Measurements from ENCODE around the gene TLNRD1. TPM values are rescaled to one million over a fixed set of nuclear protein-coding genes. Genes with fewer than 3 reads are reported as not detected.

Gene TLNRD1
- total and polyA plus RNA-seq, 3 experiments from 2014 or later, result 6.3 to 38.6 (median 35.9) TPM

DNA sequence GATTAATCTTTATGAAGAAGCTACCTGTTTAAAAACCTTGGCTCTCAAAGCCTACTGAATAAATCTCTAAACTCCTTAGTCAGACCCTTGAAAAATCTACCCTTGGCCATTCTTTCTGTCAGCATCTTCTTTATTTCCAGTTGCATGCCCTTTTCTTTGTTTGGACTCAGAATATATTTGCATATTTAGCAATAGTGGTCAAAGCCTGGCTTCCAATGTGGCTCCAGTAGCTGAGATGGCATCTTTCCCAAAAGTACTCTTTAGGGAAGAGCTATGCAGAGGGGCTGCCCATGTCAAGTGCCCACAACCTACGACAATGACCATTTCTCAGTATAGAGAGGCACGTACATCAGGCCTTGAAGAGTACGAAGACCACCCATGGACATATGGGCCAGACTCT is 47.2 kb downstream of the TLNRD1 start:
- H3K9me3 ChIP-seq (ENCODE audit: low read length), result no peaks in the 10 kb centered on the region
- no peaks in the 10 kb centered on the region for H3K4me1 ChIP-seq (ENCODE audit: insufficient read depth, low read length)
- Mint-ChIP-seq H3K4me3 (no peak overlapping the region), H3K27ac (no peak overlapping the region), H3K36me3 (no peaks in the 10 kb centered on the region), H3K9me3 (no peaks in the 10 kb centered on the region), H3K27me3 (no peaks in the 10 kb centered on the region), H3K4me1 (no peaks in the 10 kb centered on the region)
- no peak overlapping the region for H3K27ac ChIP-seq (ENCODE audit: low read depth, low read length)
- no peaks in the 10 kb centered on the region for H3K27me3 ChIP-seq (ENCODE audit: insufficient read depth, low read length, poor library complexity, severe bottlenecking)
- POLR2A ChIA-PET, result no interaction called here
- CTCF ChIA-PET, result no interaction called here
- no peaks in the 10 kb centered on the region for H3K36me3 ChIP-seq (ENCODE audit: insufficient read depth, low read length)
- no peak overlapping the region for H3K4me3 ChIP-seq (ENCODE audit: low read length)
- no peak for DNase-seq

DNA sequence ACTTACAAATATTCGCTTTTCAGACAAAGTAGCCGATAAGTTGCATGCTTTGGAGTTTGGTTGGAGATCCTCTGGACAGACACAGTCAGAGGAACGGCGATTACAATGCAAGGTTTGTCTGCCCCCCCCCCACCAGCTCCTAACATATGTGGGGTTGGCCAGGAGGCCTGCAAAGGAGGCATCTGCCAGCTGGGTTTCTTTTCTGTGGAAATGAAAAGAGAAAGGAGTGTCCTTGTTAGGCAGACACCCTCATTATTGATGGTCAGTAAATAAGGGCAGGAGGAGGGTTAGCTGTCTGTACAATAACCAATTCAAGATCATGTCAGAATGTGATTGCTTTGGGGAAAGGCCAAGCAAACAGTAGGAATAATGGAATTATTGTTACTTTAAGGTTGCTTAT is 49.1 kb downstream of the TLNRD1 start:
- H3K27ac Mint-ChIP-seq, result no peak overlapping the region
- H3K27me3 ChIP-seq (ENCODE audit: insufficient read depth, low read length, poor library complexity, severe bottlenecking), result no peaks in the 10 kb centered on the region
- no peaks in the 10 kb centered on the region for H3K36me3 ChIP-seq (ENCODE audit: insufficient read depth, low read length)
- ChIA-PET POLR2A (no interaction called here), CTCF (no interaction called here)
- no peak for DNase-seq
- H3K9me3 ChIP-seq (ENCODE audit: low read length), result no peaks in the 10 kb centered on the region
- no peak overlapping the region for H3K27ac ChIP-seq (ENCODE audit: low read depth, low read length)
- no peaks in the 10 kb centered on the region for H3K4me1 ChIP-seq (ENCODE audit: insufficient read depth, low read length)
- no peak overlapping the region for H3K4me3 Mint-ChIP-seq
- peaks cover 0 to 7% (median 0%) of the 10 kb centered on the region in 3 donors for H3K36me3 Mint-ChIP-seq
- H3K9me3 Mint-ChIP-seq, result no peaks in the 10 kb centered on the region
- H3K4me3 ChIP-seq (ENCODE audit: low read length), result no peak overlapping the region
- H3K4me1 Mint-ChIP-seq, result no peaks in the 10 kb centered on the region
- H3K27me3 Mint-ChIP-seq, result peaks cover 2 to 6% of the 10 kb centered on the region in 2 donors

DNA sequence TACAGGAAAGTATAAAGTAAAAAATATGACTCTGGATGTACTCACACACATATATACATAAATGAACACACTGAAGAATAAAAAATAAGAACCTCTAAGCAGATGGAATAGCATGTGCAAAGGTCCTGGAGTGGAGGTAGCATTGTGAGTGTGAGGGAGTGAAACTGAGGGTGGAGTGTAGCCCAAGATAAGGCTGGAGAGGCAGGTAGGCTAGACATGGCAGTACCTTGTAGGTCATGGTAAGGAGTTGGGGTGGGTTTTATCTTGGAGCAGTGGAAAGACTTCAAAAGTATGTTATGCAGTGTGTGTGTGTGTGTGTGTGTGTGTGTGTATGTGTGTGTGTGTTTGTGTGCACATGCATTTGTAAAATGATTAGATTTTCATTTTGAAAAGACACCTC is 49.5 kb downstream of the TLNRD1 start:
- no peaks in the 10 kb centered on the region for H3K36me3 ChIP-seq (ENCODE audit: insufficient read depth, low read length)
- H3K4me3 Mint-ChIP-seq, result no peak overlapping the region
- H3K36me3 Mint-ChIP-seq, result peaks cover 0 to 7% (median 0%) of the 10 kb centered on the region in 3 donors
- no peaks in the 10 kb centered on the region for H3K4me1 ChIP-seq (ENCODE audit: insufficient read depth, low read length)
- H3K4me3 ChIP-seq (ENCODE audit: low read length), result no peak overlapping the region
- H3K9me3 Mint-ChIP-seq, result no peaks in the 10 kb centered on the region
- no peaks in the 10 kb centered on the region for H3K9me3 ChIP-seq (ENCODE audit: low read length)
- H3K4me1 Mint-ChIP-seq, result no peaks in the 10 kb centered on the region
- H3K27ac Mint-ChIP-seq, result no peak overlapping the region
- no peaks in the 10 kb centered on the region for H3K27me3 ChIP-seq (ENCODE audit: insufficient read depth, low read length, poor library complexity, severe bottlenecking)
- no peak overlapping the region for H3K27ac ChIP-seq (ENCODE audit: low read depth, low read length)
- ChIA-PET CTCF (no interaction called here), POLR2A (no interaction called here)
- no peak for DNase-seq
- H3K27me3 Mint-ChIP-seq, result peaks cover 2 to 6% of the 10 kb centered on the region in 2 donors

DNA sequence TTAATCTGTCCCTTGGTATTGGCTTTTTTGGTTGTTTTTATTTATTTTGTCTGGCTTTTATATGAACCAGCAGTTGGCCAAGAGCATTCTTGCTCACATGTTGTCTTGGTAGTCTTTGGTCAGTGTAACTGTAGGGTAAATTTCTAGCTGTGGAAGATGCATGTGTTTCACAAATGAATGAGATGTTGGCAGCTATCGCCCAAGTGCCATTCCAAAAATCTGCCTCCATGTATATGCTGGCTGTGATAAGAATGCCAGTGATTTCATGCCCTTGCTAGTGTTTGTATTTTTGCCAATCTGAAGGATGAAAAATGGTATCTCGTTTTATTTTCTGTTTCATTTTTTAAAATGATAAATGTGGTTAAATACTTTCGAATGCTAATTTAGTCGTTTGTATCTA is 50.1 kb downstream of the TLNRD1 start:
- Histone ChIP-seq H3K27ac (ENCODE audit: low read depth, low read length) (no peak overlapping the region), H3K36me3 (ENCODE audit: insufficient read depth, low read length) (no peaks in the 10 kb centered on the region), H3K4me1 (ENCODE audit: insufficient read depth, low read length) (no peaks in the 10 kb centered on the region), H3K9me3 (ENCODE audit: low read length) (no peaks in the 10 kb centered on the region), H3K27me3 (ENCODE audit: insufficient read depth, low read length, poor library complexity, severe bottlenecking) (no peaks in the 10 kb centered on the region), H3K4me3 (ENCODE audit: low read length) (no peak overlapping the region)
- Mint-ChIP-seq H3K27me3 (peaks cover 2 to 6% of the 10 kb centered on the region in 2 donors), H3K36me3 (peaks cover 0 to 7% (median 0%) of the 10 kb centered on the region in 3 donors), H3K27ac (no peak overlapping the region), H3K4me3 (no peak overlapping the region), H3K4me1 (no peaks in the 10 kb centered on the region), H3K9me3 (no peaks in the 10 kb centered on the region)
- DNase-seq, result no peak
- POLR2A ChIA-PET, result no interaction called here
- CTCF ChIA-PET, result no interaction called here

DNA sequence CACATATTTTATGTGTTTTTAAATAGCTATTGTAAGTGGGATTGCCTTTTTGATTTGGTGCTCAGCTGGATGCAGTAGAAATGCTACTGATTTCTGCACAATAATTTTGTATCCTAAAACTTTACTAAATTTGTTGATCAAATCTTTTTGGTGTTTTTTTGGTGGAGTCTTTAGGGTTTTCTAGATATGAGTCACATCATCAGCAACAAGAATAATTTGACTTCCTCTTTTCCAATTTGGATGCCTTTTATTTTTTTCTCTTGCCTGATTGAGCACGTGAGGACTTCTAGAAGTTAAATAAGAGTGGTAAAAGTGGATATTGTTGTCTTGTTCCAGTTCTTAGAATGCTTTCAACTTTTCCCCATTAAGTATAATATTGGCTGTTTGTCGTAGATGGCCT is 51.3 kb downstream of the TLNRD1 start:
- Mint-ChIP-seq H3K27me3 (peaks cover 3 to 6% of the 10 kb centered on the region in 2 donors), H3K4me3 (no peak overlapping the region), H3K27ac (no peak overlapping the region), H3K9me3 (no peaks in the 10 kb centered on the region), H3K4me1 (no peaks in the 10 kb centered on the region), H3K36me3 (peaks cover 0 to 7% (median 0%) of the 10 kb centered on the region in 3 donors)
- no peaks in the 10 kb centered on the region for H3K4me1 ChIP-seq (ENCODE audit: insufficient read depth, low read length)
- H3K4me3 ChIP-seq (ENCODE audit: low read length), result no peak overlapping the region
- H3K36me3 ChIP-seq (ENCODE audit: insufficient read depth, low read length), result no peaks in the 10 kb centered on the region
- H3K27me3 ChIP-seq (ENCODE audit: insufficient read depth, low read length, poor library complexity, severe bottlenecking), result no peaks in the 10 kb centered on the region
- H3K9me3 ChIP-seq (ENCODE audit: low read length), result no peaks in the 10 kb centered on the region
- POLR2A ChIA-PET, result no interaction called here
- CTCF ChIA-PET, result no interaction called here
- H3K27ac ChIP-seq (ENCODE audit: low read depth, low read length), result no peak overlapping the region
- DNase-seq, result no peak

DNA sequence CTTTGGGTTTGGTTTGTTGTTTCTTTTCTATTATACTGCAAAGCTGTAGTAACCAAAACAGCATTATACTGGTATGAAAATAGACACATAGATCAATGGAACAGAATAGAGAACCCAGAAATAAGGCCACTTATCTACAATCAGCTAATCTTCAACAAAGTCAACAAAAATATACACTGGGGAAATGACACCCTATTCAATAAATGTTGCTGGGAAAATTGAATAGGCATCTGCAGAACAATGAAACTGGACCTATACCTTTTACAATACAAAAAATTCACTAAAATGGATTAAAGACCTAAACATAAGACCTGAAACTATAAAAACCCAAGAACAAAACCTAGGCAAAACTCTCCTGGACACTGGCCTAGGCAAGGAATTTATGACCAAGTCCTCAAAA is 52.9 kb downstream of the TLNRD1 start:
- no peak for DNase-seq
- H3K27me3 Mint-ChIP-seq, result peaks cover 4 to 6% of the 10 kb centered on the region in 2 donors
- no peak overlapping the region for H3K27ac ChIP-seq (ENCODE audit: low read depth, low read length)
- no peak overlapping the region for H3K4me3 Mint-ChIP-seq
- H3K27me3 ChIP-seq (ENCODE audit: insufficient read depth, low read length, poor library complexity, severe bottlenecking), result no peaks in the 10 kb centered on the region
- peaks cover 0 to 12% (median 0%) of the 10 kb centered on the region in 3 donors for H3K36me3 Mint-ChIP-seq
- no peaks in the 10 kb centered on the region for H3K9me3 Mint-ChIP-seq
- H3K27ac Mint-ChIP-seq, result no peak overlapping the region
- POLR2A ChIA-PET, result no interaction called here
- H3K4me1 ChIP-seq (ENCODE audit: insufficient read depth, low read length), result no peaks in the 10 kb centered on the region
- CTCF ChIA-PET, result no interaction called here
- H3K4me1 Mint-ChIP-seq, result no peaks in the 10 kb centered on the region
- H3K4me3 ChIP-seq (ENCODE audit: low read length), result no peak overlapping the region
- no peaks in the 10 kb centered on the region for H3K36me3 ChIP-seq (ENCODE audit: insufficient read depth, low read length)
- H3K9me3 ChIP-seq (ENCODE audit: low read length), result no peaks in the 10 kb centered on the region

DNA sequence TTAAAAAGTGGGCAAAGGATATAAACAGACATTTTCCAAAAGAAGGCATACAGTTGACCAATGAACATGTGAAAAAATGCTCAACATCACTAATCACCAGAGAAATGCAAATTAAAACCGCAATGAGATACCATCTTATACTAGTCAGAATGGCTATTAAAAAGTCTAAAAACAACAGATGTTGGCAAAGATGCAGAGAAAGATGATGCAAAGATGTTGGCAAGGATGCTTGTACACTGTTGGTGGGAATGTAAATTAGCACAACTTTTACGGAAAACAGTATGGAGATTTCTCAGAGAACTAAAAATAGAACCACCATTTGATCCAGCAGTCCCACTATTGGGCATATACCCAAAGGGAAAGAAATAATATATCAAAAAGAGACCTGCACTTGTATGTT is 53.5 kb downstream of the TLNRD1 start:
- no peak for DNase-seq
- Mint-ChIP-seq H3K9me3 (no peaks in the 10 kb centered on the region), H3K4me3 (no peak overlapping the region), H3K36me3 (peaks cover 0 to 12% (median 0%) of the 10 kb centered on the region in 3 donors), H3K27ac (peak overlapping the region in 1 of 8 donors; percentile 17), H3K27me3 (peaks cover 4 to 6% of the 10 kb centered on the region in 2 donors), H3K4me1 (no peaks in the 10 kb centered on the region)
- CTCF ChIA-PET, result no interaction called here
- POLR2A ChIA-PET, result no interaction called here
- Histone ChIP-seq H3K27me3 (ENCODE audit: insufficient read depth, low read length, poor library complexity, severe bottlenecking) (no peaks in the 10 kb centered on the region), H3K27ac (ENCODE audit: low read depth, low read length) (no peak overlapping the region), H3K4me3 (ENCODE audit: low read length) (no peak overlapping the region), H3K4me1 (ENCODE audit: insufficient read depth, low read length) (no peaks in the 10 kb centered on the region), H3K36me3 (ENCODE audit: insufficient read depth, low read length) (no peaks in the 10 kb centered on the region), H3K9me3 (ENCODE audit: low read length) (no peaks in the 10 kb centered on the region)

Other genes with a start within 250 kb of the TLNRD1 start
- gene CEMIP, start 221.6 kb upstream of the TLNRD1 start, total RNA-seq, result not detected
- gene CEMIP, start 221.6 kb upstream of the TLNRD1 start, polyA plus RNA-seq, result not detected
- gene MESD, start 11.1 kb upstream of the TLNRD1 start, total RNA-seq, result 10 to 100 TPM; 25.7 to 30.5 TPM
- gene MESD, start 11.1 kb upstream of the TLNRD1 start, polyA plus RNA-seq, result 35.5 TPM
- gene CFAP161, start 133.3 kb downstream of the TLNRD1 start, total RNA-seq, result not detected
- gene CFAP161, start 133.3 kb downstream of the TLNRD1 start, polyA plus RNA-seq, result not detected
- gene IL16, start 196.0 kb downstream of the TLNRD1 start, total RNA-seq, result 10 to 100 TPM; 73.4 to 73.8 TPM
- 310 TPM for gene IL16, start 196.0 kb downstream of the TLNRD1 start, polyA plus RNA-seq